ENCODE data around the gene ZEB2. TPM values are rescaled to one million over a fixed set of nuclear protein-coding genes. Genes with fewer than 3 reads are reported as not detected.

Gene ZEB2
- total and polyA plus RNA-seq, 2 of the 8 experiments (the other 6 are each of a cell fraction or from before 2014, with no cell fraction given), result 0.38 TPM; not detected in 1

DNA sequence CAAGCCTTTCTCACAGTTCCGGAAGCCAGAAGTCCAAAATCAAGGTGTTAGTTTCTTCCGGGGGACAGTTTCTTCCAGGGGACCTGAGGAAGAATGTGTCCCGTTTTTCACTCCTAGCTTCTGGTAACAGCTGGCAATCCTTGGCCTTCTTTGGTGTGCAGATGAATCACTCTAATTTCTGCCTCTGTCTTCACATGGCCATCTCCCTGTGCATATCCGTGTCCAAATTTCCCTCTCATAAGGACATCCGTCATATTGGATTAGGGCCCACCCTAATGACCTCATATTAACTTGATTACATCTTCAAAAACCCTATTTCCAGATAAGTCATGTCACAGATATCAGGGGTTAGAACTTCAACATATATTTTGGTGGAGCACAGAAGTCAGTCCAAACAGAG is 141.4 kb downstream of the ZEB2 start:
- Histone ChIP-seq H3K56ac (replicated peaks; ENCODE audit: insufficient read length, low read depth, low read length) (no peak overlapping the region), H3K18ac (ENCODE audit: extremely low read depth, low read length) (no peak overlapping the region), H2AK5ac (ENCODE audit: low read depth, low read length) (no peak overlapping the region), H3K4me2 (ENCODE audit: insufficient read depth in 1 of 2, low read depth in 2 of 2, low read length in 2 of 2) (no peak overlapping the region), H3K79me2 (ENCODE audit: control insufficient read depth in 1 of 2, insufficient read depth in 2 of 2, low read length in 2 of 2) (no peaks in the 10 kb centered on the region), H3K23me2 (ENCODE audit: low read depth, low read length) (no peaks in the 10 kb centered on the region), H3K23ac (ENCODE audit: insufficient read length) (no peak overlapping the region), H4K91ac (replicated peaks; ENCODE audit: insufficient read length, low read length) (no peak overlapping the region), H3K36me3 (ENCODE audit: control insufficient read depth in 2 of 4, insufficient read depth in 4 of 4, low read length in 3 of 4) (no peaks in the 10 kb centered on the region), H3K9ac (replicated peaks in 1 of 4; ENCODE audit: extremely low read depth in 1 of 4, low read depth in 3 of 4, low read length in 3 of 4) (no peak overlapping the region), H2BK12ac (ENCODE audit: low read depth, low read length) (no peak overlapping the region), H2BK15ac (ENCODE audit: low read length) (no peak overlapping the region), H3K79me1 (ENCODE audit: low read depth, low read length) (no peaks in the 10 kb centered on the region), H3K9me3 (ENCODE audit: insufficient read depth in 2 of 2, low read depth in 1 of 2, low read length in 1 of 2) (peaks cover 0 to under 1% of the 10 kb centered on the region in 2 experiments; a peak in 1 of 4 replicates), H3K4ac (replicated peaks; ENCODE audit: insufficient read length, low read depth, low read length) (no peak overlapping the region), H2BK120ac (replicated peaks; ENCODE audit: low read depth, low read length) (no peak overlapping the region), H4K8ac (ENCODE audit: extremely low read depth, insufficient read depth, low read length) (no peak overlapping the region), H3K14ac (ENCODE audit: insufficient read length) (no peak overlapping the region), H2BK5ac (ENCODE audit: low read depth, low read length) (no peak overlapping the region), H3K27ac (ENCODE audit: low read depth, low read length) (no peak overlapping the region), H3K27me3 (replicated peaks in 1 of 4; ENCODE audit: control insufficient read depth in 3 of 4, extremely low read depth in 1 of 4, insufficient read depth in 3 of 4, low read length in 3 of 4) (no peaks in the 10 kb centered on the region), H2BK20ac (ENCODE audit: low read length) (no peak overlapping the region), H3K4me1 (replicated peaks in 1 of 4; ENCODE audit: control insufficient read depth in 3 of 4, insufficient read depth in 4 of 4, low read length in 3 of 4) (no peaks in the 10 kb centered on the region), H3K4me3 (ENCODE audit: extremely low read depth in 1 of 4, insufficient read depth in 2 of 4, low read depth in 3 of 4, low read length in 4 of 4) (no peak overlapping the region), H4K20me1 (replicated peaks in 1 of 2; ENCODE audit: control insufficient read depth in 1 of 2, insufficient read depth in 2 of 2, low read length in 2 of 2) (no peaks in the 10 kb centered on the region), H2AFZ (ENCODE audit: low read length) (no peak overlapping the region), H4K5ac (ENCODE audit: insufficient read length, low read depth, low read length) (no peak overlapping the region)
- DNase-seq (ENCODE audit: low read depth in 1 of 2, low spot score in 2 of 2) (no peak), FAIRE-seq (no peak)
- no peak for TF ChIP-seq RBBP5 (IDR thresholded peaks at IDR 0.05; ENCODE audit: borderline replicate concordance, low read depth, low read length)
- no peak for TF ChIP-seq CHD2 (IDR thresholded peaks at IDR 0.05; ENCODE audit: low read length)
- TF ChIP-seq, protein P1, sequence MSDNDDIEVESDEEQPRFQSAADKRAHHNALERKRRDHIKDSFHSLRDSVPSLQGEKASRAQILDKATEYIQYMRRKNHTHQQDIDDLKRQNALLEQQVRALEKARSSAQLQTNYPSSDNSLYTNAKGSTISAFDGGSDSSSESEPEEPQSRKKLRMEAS (IDR thresholded peaks at IDR 0.05), result no peak
- no peak for TF ChIP-seq RXRA (IDR thresholded peaks at IDR 0.05; ENCODE audit: insufficient read depth, low read depth, low read length)
- no peak for TF ChIP-seq CEBPB (IDR thresholded peaks at IDR 0.05; ENCODE audit: low read depth, low read length)
- no peak for TF ChIP-seq BCL11A (IDR thresholded peaks at IDR 0.05; ENCODE audit: low read depth in 2 of 2, low read length in 2 of 2)
- WGBS, 2 experiments (ENCODE audit: extremely low coverage in 1 of 2, insufficient coverage in 1 of 2, insufficient read length in 1 of 2, insufficient replicate concordance in 2 of 2, low coverage in 1 of 2, low lambda C conversion rate in 2 of 2, missing lambda C conversion rate in 1 of 2), result 89% methylated on average over 5 of the region's 5 CpGs; no CpG with 5 or more reads in 1 of the 2 experiments
- ChIA-PET POLR2A (ENCODE audit: partially characterized antibody) (no interaction called here), CTCF (ENCODE audit: partially characterized antibody) (interaction anchor here (1.2 kb wide), 1 partner anchor 10 kb away, joined by 3 read pairs; no protein-coding TSS in a partner anchor)
